Bone marrow (tissue), 2 donors: ENCODE measurements around the gene ZSWIM6.
A peak's percentile ranks its signal among the peaks of the same experiment; 100 is the strongest.
"Not testable (repeated sequence)": the region's sequence is repeated elsewhere in the genome, so short reads cannot be mapped to it uniquely, and the experiment has no call there.

ENCODE experiments used
- DNase-seq, 2 donors: peaks; one replicate each; lab custom pipeline; 2025; lab: John Stamatoyannopoulos, UW

The ZSWIM6 gene

GRCh38 chr5:61363401-61364114 lies 31.5 kb downstream of the ZSWIM6 start:
- DNase-seq = no peak

- no peak for DNase-seq
Observed at GRCh38 chr5:61366497-61367240, 34.6 kb downstream of the ZSWIM6 start.

DNA sequence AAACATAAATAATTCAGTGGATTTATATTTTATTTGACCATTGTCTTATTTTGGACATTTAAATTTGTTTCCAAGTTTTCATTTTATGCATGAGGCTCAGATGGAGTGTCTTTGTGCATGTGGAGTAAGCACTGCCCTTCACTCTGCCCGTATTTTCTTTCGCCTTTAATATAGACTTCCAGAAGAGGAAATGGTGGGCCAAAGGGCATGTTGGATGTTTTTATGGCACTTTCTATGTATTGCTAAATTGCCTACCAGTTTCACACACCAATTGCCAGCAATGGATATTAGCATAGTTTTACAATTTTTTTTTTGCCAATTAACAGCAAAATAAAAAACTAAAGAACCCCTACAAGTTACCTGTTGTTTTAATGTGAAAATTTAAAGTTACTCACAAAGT lies 38.4 kb downstream of the ZSWIM6 start:
- DNase-seq = no peak

GRCh38 chr5:61371474-61371873 lies 39.4 kb downstream of the ZSWIM6 start:
- no peak for DNase-seq

- DNase-seq = no peak
Observed at GRCh38 chr5:61379677-61380076, 47.6 kb downstream of the ZSWIM6 start.

- no peak for DNase-seq
Observed at GRCh38 chr5:61381968-61382367, 49.9 kb downstream of the ZSWIM6 start.

DNA sequence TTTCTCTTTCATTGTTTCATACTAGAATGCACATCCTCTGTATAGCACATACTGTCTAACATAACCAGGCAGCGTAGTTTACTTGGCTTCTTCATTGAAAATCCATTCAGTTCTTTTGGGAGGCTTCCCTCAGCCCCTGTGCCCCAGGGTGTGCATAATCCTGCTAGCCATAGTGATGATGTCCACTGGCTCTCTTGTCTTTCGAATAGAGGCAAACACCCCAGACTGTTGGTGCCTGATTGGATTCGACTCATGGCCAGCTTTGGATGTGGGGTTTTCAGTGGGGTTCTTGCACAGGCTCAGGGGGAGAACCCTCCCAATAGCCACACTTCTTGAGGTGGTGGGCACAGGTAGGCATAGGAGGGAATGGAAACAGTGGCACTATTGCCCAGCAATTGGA lies 53.6 kb downstream of the ZSWIM6 start:
- no peak for DNase-seq

- no peak for DNase-seq
Observed at GRCh38 chr5:61386045-61386800, 54.2 kb downstream of the ZSWIM6 start.

- no peak for DNase-seq
Observed at GRCh38 chr5:61389609-61390008, 57.6 kb downstream of the ZSWIM6 start.

- DNase-seq = no peak
Observed at GRCh38 chr5:61394078-61394704, 62.1 kb downstream of the ZSWIM6 start.

- no peak for DNase-seq
Observed at GRCh38 chr5:61394793-61395192, 62.7 kb downstream of the ZSWIM6 start.

DNA sequence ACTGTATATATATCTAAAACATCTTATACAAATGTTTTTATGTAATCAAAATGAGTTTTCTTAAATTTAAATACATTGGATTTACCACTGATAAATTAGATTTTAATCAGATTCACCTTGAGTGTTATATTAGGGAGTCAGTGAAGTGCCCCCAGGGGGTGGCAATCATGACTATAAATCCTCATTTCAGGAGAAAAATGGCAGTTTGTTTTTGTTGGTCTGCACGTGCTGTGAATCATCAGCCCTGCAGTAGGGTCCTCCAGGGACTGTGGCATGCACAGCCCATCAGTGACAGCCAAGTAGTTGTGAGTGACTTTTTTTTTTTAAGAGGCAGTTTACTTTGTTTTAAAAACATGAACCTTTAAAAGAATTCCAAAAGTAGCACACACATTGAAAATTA lies 65.2 kb downstream of the ZSWIM6 start:
- no peak for DNase-seq

GRCh38 chr5:61397937-61398336 lies 65.9 kb downstream of the ZSWIM6 start:
- no peak for DNase-seq

DNA sequence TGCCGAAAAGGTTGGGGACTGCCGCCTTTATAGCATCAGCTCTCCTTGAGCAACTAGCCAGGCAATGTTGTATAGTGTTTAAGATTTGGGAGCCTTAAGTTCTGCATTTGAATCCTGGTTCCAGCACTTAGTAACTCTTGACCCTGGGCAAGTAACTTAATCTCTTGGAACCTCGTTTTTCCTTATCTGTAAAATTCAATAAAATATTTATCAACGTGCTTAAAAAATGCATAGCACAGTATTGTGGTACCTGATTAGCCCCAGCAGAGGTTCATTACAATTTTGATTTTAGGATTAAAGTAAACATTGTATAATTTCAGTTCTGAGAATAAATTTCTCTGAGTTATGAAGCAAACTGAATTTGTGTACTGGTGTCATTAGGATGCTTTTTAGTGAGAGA lies 66.4 kb downstream of the ZSWIM6 start:
- DNase-seq = no peak

DNA sequence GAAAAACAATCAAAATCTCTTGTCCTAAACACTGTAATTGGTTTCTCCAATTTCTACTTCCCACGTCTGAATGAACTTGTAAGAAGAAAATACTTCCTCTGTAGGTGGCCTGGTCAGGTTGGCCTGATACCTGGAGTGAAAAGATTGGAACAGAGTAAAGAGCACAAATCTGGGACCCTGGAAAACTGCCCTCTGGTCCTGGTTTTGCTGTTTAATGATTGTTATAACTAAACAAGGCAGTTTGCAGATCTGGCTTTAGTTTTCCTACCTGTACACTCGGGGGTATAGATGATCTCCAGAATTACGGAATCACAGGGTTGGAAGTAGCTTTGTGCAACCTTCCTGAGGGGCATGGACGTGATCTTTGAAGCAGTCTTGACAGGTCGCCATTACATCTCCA lies 67.6 kb downstream of the ZSWIM6 start:
- no peak for DNase-seq

DNA sequence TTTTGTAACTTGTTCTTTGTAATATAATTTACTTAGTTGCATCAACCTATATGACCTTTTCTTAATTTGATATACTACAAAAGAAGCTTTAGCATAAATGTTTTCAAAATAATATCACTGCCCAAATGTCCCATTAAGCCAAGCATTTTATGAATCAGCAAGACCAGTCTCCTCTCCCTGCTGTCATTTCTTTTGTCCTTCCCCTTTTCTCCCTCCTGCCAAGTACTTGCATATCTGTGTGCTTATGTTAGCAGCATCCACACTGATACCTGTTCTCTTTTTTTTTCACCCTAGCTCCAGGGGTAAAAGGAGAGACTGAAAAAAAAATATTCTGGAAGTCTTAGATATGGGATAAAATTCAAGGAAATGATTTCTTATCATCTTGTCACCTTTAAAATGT lies 69.7 kb downstream of the ZSWIM6 start:
- peak in 1 of 2 donors; percentile 35 for DNase-seq

GRCh38 chr5:61402244-61402823 lies 70.3 kb downstream of the ZSWIM6 start:
- DNase-seq = no peak

DNA sequence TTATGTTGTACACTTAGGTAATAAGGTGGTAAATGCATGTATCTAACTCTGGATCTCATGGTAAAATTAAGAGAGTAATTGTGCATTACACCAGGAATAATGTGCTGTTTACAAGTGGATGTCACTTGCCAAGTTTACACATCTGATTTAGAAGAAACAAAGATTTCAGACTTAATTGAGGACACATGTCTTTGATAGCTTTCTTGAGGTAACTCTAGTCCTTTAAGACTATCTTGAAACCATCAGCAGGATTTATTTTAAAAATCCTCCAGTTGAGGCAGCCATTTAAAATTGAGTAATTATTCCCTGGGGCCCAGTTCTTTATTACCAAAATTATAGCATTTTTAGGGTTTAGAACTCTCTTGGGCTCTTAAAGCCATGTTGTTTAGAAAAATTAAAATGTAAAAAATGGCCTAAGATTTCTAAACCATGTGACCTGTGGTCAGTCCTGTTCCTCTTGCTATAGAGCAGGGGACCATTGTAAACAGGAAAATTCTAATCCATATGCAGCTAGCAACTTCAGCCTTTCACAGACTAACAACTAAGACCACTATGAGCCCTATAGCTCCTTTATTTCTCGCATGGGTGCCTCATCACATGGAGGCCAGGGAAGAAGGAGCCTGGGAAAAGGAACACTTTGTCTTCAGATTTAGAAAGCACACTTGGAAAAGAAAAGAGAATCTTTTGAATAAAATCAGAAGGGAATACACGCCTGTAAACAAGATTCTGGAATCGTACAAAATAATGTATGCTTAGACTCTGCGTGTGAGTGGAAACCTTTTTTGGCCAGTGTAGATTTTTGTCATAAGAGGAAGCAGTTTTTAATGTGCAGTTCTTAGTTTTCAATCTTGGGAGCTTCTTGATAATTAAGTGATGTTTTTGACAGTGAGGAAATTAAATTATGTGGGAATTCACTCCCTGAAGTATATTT lies 71.2 kb downstream of the ZSWIM6 start:
- DNase-seq = no peak

DNA sequence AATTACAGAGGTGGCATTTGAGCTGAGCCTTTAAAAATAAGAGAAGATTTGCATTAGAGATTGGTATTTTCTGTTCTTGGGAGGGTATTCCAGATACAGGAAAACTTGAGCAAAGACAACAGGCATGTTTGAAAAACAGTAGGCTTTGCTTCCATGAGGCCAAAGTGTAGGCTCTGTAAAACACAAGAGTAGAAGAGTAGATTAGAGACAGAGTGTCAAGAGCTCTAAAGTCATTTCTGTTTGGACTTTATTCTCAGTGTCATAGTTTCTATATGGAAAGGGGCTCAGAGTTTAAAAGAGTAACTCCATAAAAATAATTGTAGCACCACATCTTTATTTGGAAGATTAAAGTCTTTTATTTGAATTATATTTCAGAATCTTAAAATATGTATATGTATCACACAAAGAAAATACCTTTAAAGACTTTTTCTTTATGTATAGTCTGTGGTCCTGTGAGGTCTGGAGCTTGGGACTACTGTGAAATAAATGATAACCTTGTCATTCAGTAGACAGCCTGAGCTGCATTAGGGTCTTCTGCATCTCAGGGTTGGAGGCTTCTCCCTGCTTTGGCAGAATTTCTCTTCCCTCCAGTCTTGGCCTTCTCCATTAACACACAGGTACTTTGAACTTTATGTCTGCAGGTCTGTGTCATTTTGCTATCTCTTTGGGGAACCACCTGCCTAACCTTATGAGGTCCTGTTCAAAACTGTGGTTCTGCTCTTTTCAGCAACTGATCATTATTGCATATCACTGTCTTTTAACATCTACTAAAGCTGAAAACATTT lies 73.6 kb downstream of the ZSWIM6 start:
- DNase-seq = no peak

DNA sequence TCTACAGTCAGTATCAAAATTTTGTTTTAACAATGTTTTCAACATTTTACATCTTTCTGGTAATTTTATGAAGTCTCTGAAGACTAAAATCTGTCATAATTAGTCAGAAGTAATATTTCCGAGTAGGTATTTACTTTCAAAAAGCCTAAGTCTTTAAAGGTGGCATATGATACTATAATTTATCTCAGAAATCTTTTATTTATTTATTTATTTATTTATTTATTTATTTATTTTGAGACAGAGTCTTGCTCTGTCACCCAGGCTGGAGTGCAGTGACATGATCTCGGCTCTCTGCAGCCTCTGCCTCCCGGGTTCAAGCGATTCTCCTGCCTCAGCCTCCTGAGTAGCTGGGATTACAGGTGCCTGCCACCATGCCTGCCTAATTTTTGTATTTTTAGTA lies 74.4 kb downstream of the ZSWIM6 start:
- DNase-seq = not testable (repeated sequence)
